ENCODE measurements around the gene PRKCE.

The PRKCE gene

GRCh38 chr2:46118656-46119371 lies 467.3 kb downstream of the PRKCE start:
- H3K4me3 ChIP-seq (ENCODE audit: low read length) = no peak overlapping the region
- H3K9ac ChIP-seq (ENCODE audit: low read length) = no peak overlapping the region
- no peaks in the 10 kb centered on the region for H3K4me1 ChIP-seq (ENCODE audit: control insufficient read depth, low read depth, low read length)
- no peaks in the 10 kb centered on the region for H3K27me3 ChIP-seq (ENCODE audit: control insufficient read depth, insufficient read depth, low read length)
- H3K9me3 ChIP-seq (ENCODE audit: control insufficient read depth, low read depth, low read length) = no peaks in the 10 kb centered on the region
- no peak overlapping the region for H3K27ac ChIP-seq (ENCODE audit: low read length)
- H3K36me3 ChIP-seq (ENCODE audit: control insufficient read depth, low read depth, low read length) = no peaks in the 10 kb centered on the region

- Histone ChIP-seq H3K27me3 (ENCODE audit: control insufficient read depth, insufficient read depth, low read length) (no peaks in the 10 kb centered on the region), H3K9me3 (ENCODE audit: control insufficient read depth, low read depth, low read length) (no peaks in the 10 kb centered on the region), H3K9ac (ENCODE audit: low read length) (no peak overlapping the region), H3K36me3 (ENCODE audit: control insufficient read depth, low read depth, low read length) (no peaks in the 10 kb centered on the region), H3K27ac (ENCODE audit: low read length) (no peak overlapping the region), H3K4me1 (ENCODE audit: control insufficient read depth, low read depth, low read length) (no peaks in the 10 kb centered on the region), H3K4me3 (ENCODE audit: low read length) (no peak overlapping the region)
These were observed 468.0 kb downstream of the PRKCE start for GRCh38 chr2:46119453-46119852.

GRCh38 chr2:46120792-46121555 lies 469.5 kb downstream of the PRKCE start:
- Histone ChIP-seq H3K4me3 (ENCODE audit: low read length) (no peak overlapping the region), H3K9ac (ENCODE audit: low read length) (no peak overlapping the region), H3K9me3 (ENCODE audit: control insufficient read depth, low read depth, low read length) (no peaks in the 10 kb centered on the region), H3K27ac (ENCODE audit: low read length) (no peak overlapping the region), H3K4me1 (ENCODE audit: control insufficient read depth, low read depth, low read length) (no peaks in the 10 kb centered on the region), H3K27me3 (ENCODE audit: control insufficient read depth, insufficient read depth, low read length) (no peaks in the 10 kb centered on the region), H3K36me3 (ENCODE audit: control insufficient read depth, low read depth, low read length) (no peaks in the 10 kb centered on the region)

GRCh38 chr2:46122318-46122976 lies 471.0 kb downstream of the PRKCE start:
- H3K4me1 ChIP-seq (ENCODE audit: control insufficient read depth, low read depth, low read length) = no peaks in the 10 kb centered on the region
- H3K4me3 ChIP-seq (ENCODE audit: low read length) = no peak overlapping the region
- no peaks in the 10 kb centered on the region for H3K36me3 ChIP-seq (ENCODE audit: control insufficient read depth, low read depth, low read length)
- H3K9ac ChIP-seq (ENCODE audit: low read length) = no peak overlapping the region
- H3K9me3 ChIP-seq (ENCODE audit: control insufficient read depth, low read depth, low read length) = no peaks in the 10 kb centered on the region
- H3K27me3 ChIP-seq (ENCODE audit: control insufficient read depth, insufficient read depth, low read length) = no peaks in the 10 kb centered on the region
- no peak overlapping the region for H3K27ac ChIP-seq (ENCODE audit: low read length)

- H3K4me1 ChIP-seq (ENCODE audit: control insufficient read depth, low read depth, low read length) = no peaks in the 10 kb centered on the region
- H3K9me3 ChIP-seq (ENCODE audit: control insufficient read depth, low read depth, low read length) = no peaks in the 10 kb centered on the region
- H3K27ac ChIP-seq (ENCODE audit: low read length) = no peak overlapping the region
- no peaks in the 10 kb centered on the region for H3K27me3 ChIP-seq (ENCODE audit: control insufficient read depth, insufficient read depth, low read length)
- H3K36me3 ChIP-seq (ENCODE audit: control insufficient read depth, low read depth, low read length) = no peaks in the 10 kb centered on the region
- no peak overlapping the region for H3K4me3 ChIP-seq (ENCODE audit: low read length)
- no peak overlapping the region for H3K9ac ChIP-seq (ENCODE audit: low read length)
These were observed 471.5 kb downstream of the PRKCE start for GRCh38 chr2:46123013-46123412.

- Histone ChIP-seq H3K4me1 (ENCODE audit: control insufficient read depth, low read depth, low read length) (no peaks in the 10 kb centered on the region), H3K27ac (ENCODE audit: low read length) (no peak overlapping the region), H3K9ac (ENCODE audit: low read length) (no peak overlapping the region), H3K36me3 (ENCODE audit: control insufficient read depth, low read depth, low read length) (no peaks in the 10 kb centered on the region), H3K4me3 (ENCODE audit: low read length) (no peak overlapping the region), H3K27me3 (ENCODE audit: control insufficient read depth, insufficient read depth, low read length) (no peaks in the 10 kb centered on the region), H3K9me3 (ENCODE audit: control insufficient read depth, low read depth, low read length) (no peaks in the 10 kb centered on the region)
These were observed 474.3 kb downstream of the PRKCE start for GRCh38 chr2:46125798-46126197.

GRCh38 chr2:46126571-46126970 lies 475.1 kb downstream of the PRKCE start:
- no peak overlapping the region for H3K4me3 ChIP-seq (ENCODE audit: low read length)
- no peaks in the 10 kb centered on the region for H3K27me3 ChIP-seq (ENCODE audit: control insufficient read depth, insufficient read depth, low read length)
- H3K4me1 ChIP-seq (ENCODE audit: control insufficient read depth, low read depth, low read length) = no peaks in the 10 kb centered on the region
- no peak overlapping the region for H3K27ac ChIP-seq (ENCODE audit: low read length)
- H3K9me3 ChIP-seq (ENCODE audit: control insufficient read depth, low read depth, low read length) = no peaks in the 10 kb centered on the region
- no peak overlapping the region for H3K9ac ChIP-seq (ENCODE audit: low read length)
- no peaks in the 10 kb centered on the region for H3K36me3 ChIP-seq (ENCODE audit: control insufficient read depth, low read depth, low read length)

- Histone ChIP-seq H3K9ac (ENCODE audit: low read length) (no peak overlapping the region), H3K27me3 (ENCODE audit: control insufficient read depth, insufficient read depth, low read length) (no peaks in the 10 kb centered on the region), H3K4me1 (ENCODE audit: control insufficient read depth, low read depth, low read length) (no peaks in the 10 kb centered on the region), H3K4me3 (ENCODE audit: low read length) (no peak overlapping the region), H3K9me3 (ENCODE audit: control insufficient read depth, low read depth, low read length) (no peaks in the 10 kb centered on the region), H3K36me3 (ENCODE audit: control insufficient read depth, low read depth, low read length) (no peaks in the 10 kb centered on the region), H3K27ac (ENCODE audit: low read length) (no peak overlapping the region)
These were observed 475.7 kb downstream of the PRKCE start for GRCh38 chr2:46127176-46127575.

- H3K27ac ChIP-seq (ENCODE audit: low read length) = no peak overlapping the region
- H3K4me3 ChIP-seq (ENCODE audit: low read length) = no peak overlapping the region
- no peak overlapping the region for H3K9ac ChIP-seq (ENCODE audit: low read length)
- no peaks in the 10 kb centered on the region for H3K36me3 ChIP-seq (ENCODE audit: control insufficient read depth, low read depth, low read length)
- H3K27me3 ChIP-seq (ENCODE audit: control insufficient read depth, insufficient read depth, low read length) = no peaks in the 10 kb centered on the region
- H3K4me1 ChIP-seq (ENCODE audit: control insufficient read depth, low read depth, low read length) = no peaks in the 10 kb centered on the region
- no peaks in the 10 kb centered on the region for H3K9me3 ChIP-seq (ENCODE audit: control insufficient read depth, low read depth, low read length)
These were observed 479.0 kb downstream of the PRKCE start for GRCh38 chr2:46130511-46130910.

GRCh38 chr2:46132996-46133395 lies 481.5 kb downstream of the PRKCE start:
- H3K27ac ChIP-seq (ENCODE audit: low read length) = no peak overlapping the region
- no peaks in the 10 kb centered on the region for H3K4me1 ChIP-seq (ENCODE audit: control insufficient read depth, low read depth, low read length)
- no peak overlapping the region for H3K4me3 ChIP-seq (ENCODE audit: low read length)
- no peak overlapping the region for H3K9ac ChIP-seq (ENCODE audit: low read length)
- no peaks in the 10 kb centered on the region for H3K9me3 ChIP-seq (ENCODE audit: control insufficient read depth, low read depth, low read length)
- no peaks in the 10 kb centered on the region for H3K27me3 ChIP-seq (ENCODE audit: control insufficient read depth, insufficient read depth, low read length)
- no peaks in the 10 kb centered on the region for H3K36me3 ChIP-seq (ENCODE audit: control insufficient read depth, low read depth, low read length)

- Histone ChIP-seq H3K36me3 (ENCODE audit: control insufficient read depth, low read depth, low read length) (no peaks in the 10 kb centered on the region), H3K9ac (ENCODE audit: low read length) (no peak overlapping the region), H3K27me3 (ENCODE audit: control insufficient read depth, insufficient read depth, low read length) (no peaks in the 10 kb centered on the region), H3K4me3 (ENCODE audit: low read length) (no peak overlapping the region), H3K27ac (ENCODE audit: low read length) (no peak overlapping the region), H3K4me1 (ENCODE audit: control insufficient read depth, low read depth, low read length) (no peaks in the 10 kb centered on the region), H3K9me3 (ENCODE audit: control insufficient read depth, low read depth, low read length) (no peaks in the 10 kb centered on the region)
These were observed 483.2 kb downstream of the PRKCE start for GRCh38 chr2:46134531-46135227.

Data from iPS-18a (cell line).